AG09309 (cell line): ENCODE data around the gene VANGL2.

Experiments used
- DNase-seq: peaks from one replicate; pipeline ENCODE4 v3.0.0-alpha.2; 2010; ENCODE audit warnings: low read depth
- H3K4me3 ChIP-seq: 2 replicates; pipeline ENCODE4 v1.5.1; 2011; ENCODE audit warnings: mild to moderate bottlenecking, low read depth, low read length, moderate library complexity; ENCODE audit not compliant: control insufficient read depth
- TF ChIP-seq, protein P1 (sequence below): IDR thresholded peaks from 2 replicates; pipeline ENCODE4 v1.5.1; 2011; ENCODE audit warnings: mild to moderate bottlenecking, low read depth, low read length, inconsistent platforms; ENCODE audit not compliant: insufficient read depth, control insufficient read depth; ENCODE audit errors: missing control alignments

The VANGL2 gene

DNA sequence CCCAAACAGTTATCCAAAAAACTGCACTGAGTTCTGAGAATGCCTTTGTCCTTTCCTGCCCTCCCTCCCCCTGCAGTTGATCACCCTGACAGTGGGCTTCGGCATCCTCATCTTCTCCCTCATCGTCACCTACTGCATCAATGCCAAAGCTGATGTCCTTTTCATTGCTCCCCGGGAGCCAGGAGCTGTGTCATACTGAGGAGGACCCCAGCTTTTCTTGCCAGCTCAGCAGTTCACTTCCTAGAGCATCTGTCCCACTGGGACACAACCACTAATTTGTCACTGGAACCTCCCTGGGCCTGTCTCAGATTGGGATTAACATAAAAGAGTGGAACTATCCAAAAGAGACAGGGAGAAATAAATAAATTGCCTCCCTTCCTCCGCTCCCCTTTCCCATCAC is 42.3 kb upstream of the VANGL2 start:
- TF ChIP-seq, protein P1, sequence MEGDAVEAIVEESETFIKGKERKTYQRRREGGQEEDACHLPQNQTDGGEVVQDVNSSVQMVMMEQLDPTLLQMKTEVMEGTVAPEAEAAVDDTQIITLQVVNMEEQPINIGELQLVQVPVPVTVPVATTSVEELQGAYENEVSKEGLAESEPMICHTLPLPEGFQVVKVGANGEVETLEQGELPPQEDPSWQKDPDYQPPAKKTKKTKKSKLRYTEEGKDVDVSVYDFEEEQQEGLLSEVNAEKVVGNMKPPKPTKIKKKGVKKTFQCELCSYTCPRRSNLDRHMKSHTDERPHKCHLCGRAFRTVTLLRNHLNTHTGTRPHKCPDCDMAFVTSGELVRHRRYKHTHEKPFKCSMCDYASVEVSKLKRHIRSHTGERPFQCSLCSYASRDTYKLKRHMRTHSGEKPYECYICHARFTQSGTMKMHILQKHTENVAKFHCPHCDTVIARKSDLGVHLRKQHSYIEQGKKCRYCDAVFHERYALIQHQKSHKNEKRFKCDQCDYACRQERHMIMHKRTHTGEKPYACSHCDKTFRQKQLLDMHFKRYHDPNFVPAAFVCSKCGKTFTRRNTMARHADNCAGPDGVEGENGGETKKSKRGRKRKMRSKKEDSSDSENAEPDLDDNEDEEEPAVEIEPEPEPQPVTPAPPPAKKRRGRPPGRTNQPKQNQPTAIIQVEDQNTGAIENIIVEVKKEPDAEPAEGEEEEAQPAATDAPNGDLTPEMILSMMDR, result no peak
- no peak overlapping the region for H3K4me3 ChIP-seq
- no peak for DNase-seq

DNA sequence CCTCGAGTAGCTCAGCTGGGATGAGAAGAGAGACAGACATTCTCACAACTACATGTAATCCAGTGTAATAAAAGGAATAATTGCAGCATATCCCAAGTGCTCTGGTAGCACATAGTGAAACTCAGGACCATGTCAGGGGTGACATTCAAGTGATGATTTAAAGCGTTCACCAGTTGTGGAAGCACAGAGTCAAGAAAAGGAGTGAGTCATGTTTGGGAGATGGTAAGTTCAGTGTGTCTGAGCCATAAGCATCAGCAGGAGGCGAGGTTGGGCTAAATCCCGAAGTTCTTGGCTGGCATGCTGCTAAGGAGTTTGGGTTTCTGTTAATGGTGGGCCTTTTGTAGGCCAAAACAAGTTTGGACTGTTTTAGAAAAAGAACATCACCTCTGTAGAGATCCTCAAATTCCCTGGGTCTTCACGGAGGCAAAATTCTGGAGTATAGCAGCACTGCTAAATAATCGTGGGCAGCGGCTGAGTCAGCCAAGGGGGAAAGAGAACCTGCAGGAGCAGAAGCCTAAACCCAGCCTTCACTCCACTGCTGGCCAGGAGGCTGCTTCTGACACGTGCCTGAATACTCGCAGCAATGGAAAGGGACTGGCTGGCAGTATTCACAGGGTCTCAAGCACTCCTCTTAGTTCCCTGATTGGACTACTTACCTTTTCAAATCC is 40.7 kb upstream of the VANGL2 start:
- TF ChIP-seq, protein P1, result no peak
- no peak overlapping the region for H3K4me3 ChIP-seq
- DNase-seq, result no peak

DNA sequence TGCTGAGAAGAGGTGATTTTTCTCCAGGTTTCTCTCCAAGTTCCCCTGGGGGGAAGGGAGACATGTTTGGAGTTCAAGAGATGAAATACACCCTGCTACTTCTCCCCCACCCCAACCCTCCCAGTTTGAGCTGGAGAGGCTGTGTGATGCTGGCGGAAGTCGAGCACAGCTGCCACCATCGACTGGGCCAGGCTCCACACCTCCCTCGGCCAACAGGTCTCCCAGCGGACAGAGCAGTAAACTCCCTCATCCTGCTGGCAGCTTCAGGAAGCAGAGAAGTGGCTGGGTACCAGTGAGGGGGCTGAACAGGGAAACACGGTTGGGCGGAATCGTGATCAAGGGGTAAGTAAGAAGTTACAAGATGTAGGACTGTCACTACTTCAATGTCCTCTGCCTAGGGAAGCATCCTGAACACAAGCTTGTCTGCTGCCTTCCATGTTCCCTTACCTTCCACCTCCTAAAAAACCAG is 40.1 kb upstream of the VANGL2 start:
- TF ChIP-seq, protein P1, result no peak
- H3K4me3 ChIP-seq, result no peak overlapping the region
- DNase-seq, result no peak

DNA sequence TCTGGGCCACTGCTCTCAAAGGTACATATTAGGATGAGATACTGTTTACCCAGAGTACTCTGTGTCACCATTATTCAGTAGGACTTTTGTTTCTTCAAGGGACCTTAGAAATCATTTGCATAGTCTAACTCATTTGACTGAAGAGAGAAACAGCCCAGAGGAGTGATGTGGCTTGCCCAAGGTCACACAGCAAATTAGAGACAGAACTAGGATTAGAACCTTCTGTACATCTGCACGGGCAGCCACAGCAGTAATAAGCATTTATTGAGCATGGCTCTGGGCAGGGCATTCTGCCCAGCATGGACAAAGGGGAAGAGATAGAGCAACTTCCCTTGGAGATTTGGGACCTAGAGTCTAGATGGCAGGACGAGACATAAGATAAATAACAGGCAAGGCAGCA is 39.2 kb upstream of the VANGL2 start:
- DNase-seq, result no peak
- H3K4me3 ChIP-seq, result no peak overlapping the region
- TF ChIP-seq, protein P1, result no peak

DNA sequence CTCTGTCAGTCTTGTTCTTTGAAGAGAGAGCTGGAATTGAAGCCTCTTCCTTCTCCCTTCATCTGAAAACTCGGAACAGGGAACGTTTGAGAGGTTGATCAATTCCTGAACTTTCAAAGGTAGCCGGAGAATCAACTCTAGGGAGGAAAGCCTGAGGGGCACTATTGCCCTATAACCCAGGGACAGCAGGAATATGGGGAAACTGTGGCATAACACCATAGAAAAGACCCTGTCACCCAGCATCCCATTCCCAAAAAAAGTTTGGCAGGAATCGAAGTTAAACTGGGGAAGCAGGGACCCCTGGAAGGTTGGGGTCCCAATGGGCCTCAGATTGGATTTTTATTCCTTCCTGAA is 38.6 kb upstream of the VANGL2 start:
- no peak for DNase-seq
- TF ChIP-seq, protein P1, result no peak

DNA sequence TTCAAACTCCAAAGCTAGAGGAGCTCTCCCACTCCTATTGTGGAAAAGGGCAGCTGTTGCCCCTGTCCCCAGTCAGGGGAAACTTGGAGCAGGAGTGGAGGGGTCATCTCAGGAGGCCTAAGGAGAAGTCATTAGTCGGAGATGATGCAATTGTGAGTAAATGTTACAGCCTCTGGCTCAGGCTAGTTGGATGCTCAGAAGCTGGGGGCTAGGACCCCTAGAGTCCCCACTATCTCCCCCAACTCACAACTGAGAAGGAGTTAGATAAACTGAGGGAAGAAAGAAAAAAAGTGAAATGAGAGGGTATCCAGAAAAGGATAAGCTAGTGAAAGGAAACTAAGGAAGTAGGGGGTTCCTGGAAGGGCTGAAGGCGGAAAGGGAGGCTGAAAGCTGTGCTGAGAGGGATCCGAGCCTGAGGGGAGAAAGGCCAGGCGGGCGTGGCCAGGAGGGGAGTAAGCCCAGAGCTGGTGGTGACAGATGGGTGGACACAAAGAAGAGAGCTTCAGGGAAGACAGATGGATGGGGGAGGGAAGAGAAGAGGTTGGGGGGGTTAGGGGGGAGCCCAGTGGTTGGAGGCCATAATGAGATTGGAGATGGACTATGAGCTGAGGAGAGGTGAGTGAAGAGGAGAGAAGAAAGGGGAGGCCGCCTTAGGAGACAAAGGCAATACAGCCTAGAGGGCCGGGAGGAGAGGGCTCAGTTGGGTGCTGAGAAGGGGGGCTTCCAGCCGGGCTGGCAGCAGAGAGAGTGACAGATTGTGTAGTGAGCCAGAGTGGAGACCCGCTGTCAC is 38.0 kb upstream of the VANGL2 start:
- TF ChIP-seq, protein P1, result no peak
- H3K4me3 ChIP-seq, result no peak overlapping the region
- no peak for DNase-seq

More for the DNA sequence above, 38.6 kb upstream of the VANGL2 start:
- no peak overlapping the region for H3K4me3 ChIP-seq
